Measurements from ENCODE around the gene KCTD6.

Gene KCTD6

DNA sequence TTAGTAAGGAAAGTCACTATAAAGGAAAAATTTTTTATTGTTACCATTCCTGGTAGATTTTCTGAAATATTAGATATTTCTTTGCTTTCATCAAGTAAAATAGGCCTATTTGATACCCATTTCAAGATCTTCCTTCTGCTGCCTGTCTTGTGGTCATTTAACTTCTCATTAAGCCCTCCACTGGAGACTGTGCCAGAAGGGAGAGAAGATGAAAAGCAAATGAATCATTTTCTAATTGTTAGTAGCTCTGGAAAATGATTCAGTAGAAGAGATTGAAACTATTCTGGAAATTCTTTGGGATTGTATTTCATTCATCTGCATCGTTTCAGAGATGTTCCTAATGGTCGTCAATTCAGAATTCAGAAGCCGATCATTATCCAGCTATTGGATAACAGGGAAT is 3.2 kb downstream of the KCTD6 start:
- TF ChIP-seq FOXP2 (optimal IDR thresholded peaks at IDR 0.05; ENCODE audit: borderline replicate concordance, extremely low read depth, extremely low read length, insufficient read depth), result no peak
- no peak for TF ChIP-seq REST (IDR thresholded peaks at IDR 0.05; ENCODE audit: insufficient read depth in 1 of 2, low read depth in 2 of 2, low read length in 2 of 2)
- no peak for TF ChIP-seq TAF1 (IDR thresholded peaks at IDR 0.05; ENCODE audit: borderline replicate concordance, insufficient read depth, low read length)
- no peak for TF ChIP-seq POLR2AphosphoS5 (IDR thresholded peaks at IDR 0.05; ENCODE audit: low read depth, low read length)
- TF ChIP-seq SIN3A (IDR thresholded peaks at IDR 0.05; ENCODE audit: borderline replicate concordance, insufficient read depth, low read length), result no peak

- TF ChIP-seq REST (IDR thresholded peaks at IDR 0.05; ENCODE audit: insufficient read depth in 1 of 2, low read depth in 2 of 2, low read length in 2 of 2) (no peak), TAF1 (IDR thresholded peaks at IDR 0.05; ENCODE audit: borderline replicate concordance, insufficient read depth, low read length) (no peak), POLR2AphosphoS5 (IDR thresholded peaks at IDR 0.05; ENCODE audit: low read depth, low read length) (no peak), SIN3A (IDR thresholded peaks at IDR 0.05; ENCODE audit: borderline replicate concordance, insufficient read depth, low read length) (no peak), FOXP2 (optimal IDR thresholded peaks at IDR 0.05; ENCODE audit: borderline replicate concordance, extremely low read depth, extremely low read length, insufficient read depth) (no peak)
Observed at GRCh38 chr3:58496206-58496857, 4.4 kb downstream of the KCTD6 start.

DNA sequence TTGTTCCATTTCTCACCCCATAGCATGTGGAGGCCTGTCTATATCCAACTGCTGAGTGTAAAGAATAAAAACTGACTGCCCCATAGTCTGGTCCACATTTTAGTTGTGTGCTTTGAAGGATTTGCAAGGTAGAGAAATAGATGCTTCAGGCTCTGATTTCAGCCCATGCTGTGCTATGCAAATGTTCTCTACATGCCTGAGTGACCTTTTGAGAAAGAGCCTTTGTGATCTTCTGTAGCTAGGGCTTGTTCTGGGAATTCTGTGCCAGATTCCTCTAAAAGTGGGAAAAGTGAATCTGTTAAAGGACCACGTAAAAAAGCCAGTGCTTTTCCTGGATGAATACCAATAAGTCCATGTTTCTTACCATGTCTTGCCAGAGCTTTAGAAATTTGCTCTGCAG is 5.2 kb downstream of the KCTD6 start:
- TF ChIP-seq TAF1 (IDR thresholded peaks at IDR 0.05; ENCODE audit: borderline replicate concordance, insufficient read depth, low read length), result no peak
- no peak for TF ChIP-seq REST (IDR thresholded peaks at IDR 0.05; ENCODE audit: insufficient read depth in 1 of 2, low read depth in 2 of 2, low read length in 2 of 2)
- TF ChIP-seq FOXP2 (optimal IDR thresholded peaks at IDR 0.05; ENCODE audit: borderline replicate concordance, extremely low read depth, extremely low read length, insufficient read depth), result no peak

DNA sequence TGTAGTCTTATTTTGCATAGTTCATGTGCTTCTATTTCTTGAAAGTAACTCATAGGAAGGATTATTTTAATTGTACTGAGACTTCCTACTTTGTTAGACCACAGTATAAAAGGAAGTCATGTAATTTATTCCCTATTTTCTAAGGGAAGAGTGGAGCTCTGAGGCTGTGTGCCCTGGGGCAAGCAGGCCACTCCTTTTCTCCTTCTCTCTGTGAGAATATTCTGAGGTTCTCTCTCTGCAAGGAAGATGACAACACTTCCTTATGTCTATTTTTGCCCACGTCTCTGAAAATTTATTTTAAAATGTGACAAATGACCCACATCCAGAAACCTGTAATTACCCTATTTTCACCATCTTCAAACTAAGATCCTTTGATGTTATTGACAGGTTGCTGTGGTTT is 11.0 kb downstream of the KCTD6 start:
- no peak for TF ChIP-seq FOXP2 (optimal IDR thresholded peaks at IDR 0.05; ENCODE audit: borderline replicate concordance, extremely low read depth, extremely low read length, insufficient read depth)
- TF ChIP-seq SIN3A (IDR thresholded peaks at IDR 0.05; ENCODE audit: borderline replicate concordance, insufficient read depth, low read length), result no peak
- TF ChIP-seq REST (IDR thresholded peaks at IDR 0.05; ENCODE audit: insufficient read depth in 1 of 2, low read depth in 2 of 2, low read length in 2 of 2), result no peak
- TF ChIP-seq TAF1 (IDR thresholded peaks at IDR 0.05; ENCODE audit: borderline replicate concordance, insufficient read depth, low read length), result no peak
- TF ChIP-seq POLR2AphosphoS5 (IDR thresholded peaks at IDR 0.05; ENCODE audit: low read depth, low read length), result no peak
